ENCODE data around the gene FBXL15.
A peak's percentile ranks its signal among the peaks of the same experiment; 100 is the strongest.

Gene FBXL15, protein sequence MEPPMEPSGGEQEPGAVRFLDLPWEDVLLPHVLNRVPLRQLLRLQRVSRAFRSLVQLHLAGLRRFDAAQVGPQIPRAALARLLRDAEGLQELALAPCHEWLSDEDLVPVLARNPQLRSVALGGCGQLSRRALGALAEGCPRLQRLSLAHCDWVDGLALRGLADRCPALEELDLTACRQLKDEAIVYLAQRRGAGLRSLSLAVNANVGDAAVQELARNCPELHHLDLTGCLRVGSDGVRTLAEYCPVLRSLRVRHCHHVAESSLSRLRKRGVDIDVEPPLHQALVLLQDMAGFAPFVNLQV

GRCh38 chr10:102420714-102421506 lies at the start of gene FBXL15:
FBXL15 (plus strand) TSS chr10:102420836; CDS start chr10:102421130, 294 bp downstream.
- DNase-seq (ENCODE audit: low spot score), result peak; percentile 96

GRCh38 chr10:102371295-102371694 lies 49.3 kb upstream of the FBXL15 start:
- no peak for DNase-seq (ENCODE audit: low spot score)

GRCh38 chr10:102375250-102375649 lies 45.4 kb upstream of the FBXL15 start:
- no peak for DNase-seq (ENCODE audit: low spot score)

GRCh38 chr10:102375867-102376266 lies 44.8 kb upstream of the FBXL15 start:
- DNase-seq (ENCODE audit: low spot score), result no peak

DNA sequence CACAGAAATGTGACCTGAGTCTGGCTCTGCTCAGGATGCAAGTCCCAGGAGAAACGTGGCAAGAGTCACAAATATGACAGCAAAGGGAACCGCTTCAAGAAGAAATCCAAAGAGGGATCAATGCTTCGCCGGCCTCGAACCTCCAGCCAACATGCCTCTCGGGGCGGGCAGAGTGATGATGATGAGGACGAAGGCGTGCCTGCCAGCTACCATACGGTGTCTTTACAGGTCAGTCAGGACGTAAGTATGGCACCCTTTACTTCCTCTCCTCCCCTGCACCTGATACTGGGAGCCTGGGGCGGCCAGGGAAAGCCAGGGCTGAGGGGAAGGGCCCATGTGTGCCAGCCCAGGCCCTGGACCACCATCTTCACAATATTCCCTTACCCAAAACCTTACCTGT lies 43.7 kb upstream of the FBXL15 start:
- no peak for DNase-seq (ENCODE audit: low spot score)

DNA sequence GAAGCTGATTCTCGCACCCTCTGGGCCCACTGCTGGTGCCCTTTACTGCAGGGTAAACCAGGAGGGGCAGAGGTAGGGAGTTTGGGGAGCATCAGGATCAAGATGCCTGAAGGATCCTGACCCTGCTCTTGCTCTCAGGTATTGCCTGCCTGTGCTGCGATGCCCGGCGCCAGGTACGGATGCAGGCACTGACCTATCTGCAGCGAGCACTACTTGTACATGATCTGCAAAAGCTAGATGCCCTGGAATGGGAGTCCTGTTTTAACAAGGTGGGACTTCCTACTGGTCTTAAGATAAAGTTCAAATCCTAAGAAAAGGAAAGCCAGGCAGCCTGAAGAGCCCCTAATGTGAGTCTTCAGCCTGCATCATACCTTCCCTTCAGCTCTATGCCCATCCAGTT lies 41.3 kb upstream of the FBXL15 start:
- no peak for DNase-seq (ENCODE audit: low spot score)

GRCh38 chr10:102381983-102382382 lies 38.7 kb upstream of the FBXL15 start:
- DNase-seq (ENCODE audit: low spot score), result no peak

DNA sequence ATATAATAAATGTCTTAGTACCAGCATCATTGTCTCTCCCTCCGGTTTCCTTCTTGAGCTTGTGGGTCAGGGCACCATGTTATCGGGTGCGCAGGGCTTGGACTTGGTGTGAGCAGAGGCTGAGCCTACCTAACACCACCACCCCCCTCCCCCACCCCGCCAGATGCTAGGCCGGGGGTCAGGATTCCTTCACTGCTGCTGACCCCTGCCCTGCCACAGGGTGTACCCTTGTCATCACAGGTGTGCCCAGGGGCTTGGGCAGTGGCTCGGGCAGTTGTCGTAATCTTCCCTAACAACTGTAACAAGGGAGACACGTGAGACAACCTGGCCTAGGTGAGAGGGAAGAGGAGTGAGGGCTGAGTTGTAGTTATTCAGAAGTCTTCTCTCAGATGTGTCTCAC lies 37.8 kb upstream of the FBXL15 start:
- no peak for DNase-seq (ENCODE audit: low spot score)

- no peak for DNase-seq (ENCODE audit: low spot score)
Measured at GRCh38 chr10:102384053-102384452, 36.6 kb upstream of the FBXL15 start.

GRCh38 chr10:102384606-102385429 lies 35.8 kb upstream of the FBXL15 start:
- DNase-seq (ENCODE audit: low spot score), result no peak

GRCh38 chr10:102389894-102390293 lies 30.7 kb upstream of the FBXL15 start:
- DNase-seq (ENCODE audit: low spot score), result no peak

- DNase-seq (ENCODE audit: low spot score), result no peak
Measured at GRCh38 chr10:102392306-102392705, 28.3 kb upstream of the FBXL15 start.

DNA sequence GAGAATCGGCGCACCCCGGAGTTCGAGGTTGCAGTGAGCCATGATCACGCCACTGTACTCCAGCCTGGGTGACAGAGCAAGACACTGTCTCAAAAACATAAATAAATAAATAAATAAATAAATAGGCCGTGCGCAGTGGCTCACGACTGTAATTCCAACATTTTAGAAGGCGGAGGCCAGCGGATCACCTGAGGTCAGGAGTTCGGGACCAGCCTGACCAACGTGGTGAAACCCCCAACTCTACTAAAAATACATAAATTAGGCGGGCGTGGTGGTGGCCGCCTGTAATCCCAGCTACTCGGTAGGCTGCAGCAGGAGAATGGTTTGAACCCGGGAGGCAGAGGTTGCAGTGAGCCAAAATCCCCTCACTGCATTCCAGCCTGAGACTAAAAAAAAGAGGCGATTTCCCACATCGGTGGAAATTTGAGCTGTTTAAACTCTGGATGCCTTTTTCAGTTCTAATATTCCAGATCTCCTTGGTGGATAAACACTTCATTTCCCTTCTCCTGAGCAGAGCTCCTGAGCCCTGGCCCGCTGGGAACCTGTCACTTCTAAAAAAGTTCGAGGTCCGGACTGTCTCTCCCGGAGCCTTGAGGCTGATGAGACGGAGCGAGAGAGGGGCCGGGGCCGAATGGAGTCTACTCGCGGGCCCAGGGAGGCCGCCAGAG lies 27.1 kb upstream of the FBXL15 start:
- no peak for DNase-seq (ENCODE audit: low spot score)

GRCh38 chr10:102394079-102394800 lies 26.4 kb upstream of the FBXL15 start:
- DNase-seq (ENCODE audit: low spot score), result peak; percentile 98

DNA sequence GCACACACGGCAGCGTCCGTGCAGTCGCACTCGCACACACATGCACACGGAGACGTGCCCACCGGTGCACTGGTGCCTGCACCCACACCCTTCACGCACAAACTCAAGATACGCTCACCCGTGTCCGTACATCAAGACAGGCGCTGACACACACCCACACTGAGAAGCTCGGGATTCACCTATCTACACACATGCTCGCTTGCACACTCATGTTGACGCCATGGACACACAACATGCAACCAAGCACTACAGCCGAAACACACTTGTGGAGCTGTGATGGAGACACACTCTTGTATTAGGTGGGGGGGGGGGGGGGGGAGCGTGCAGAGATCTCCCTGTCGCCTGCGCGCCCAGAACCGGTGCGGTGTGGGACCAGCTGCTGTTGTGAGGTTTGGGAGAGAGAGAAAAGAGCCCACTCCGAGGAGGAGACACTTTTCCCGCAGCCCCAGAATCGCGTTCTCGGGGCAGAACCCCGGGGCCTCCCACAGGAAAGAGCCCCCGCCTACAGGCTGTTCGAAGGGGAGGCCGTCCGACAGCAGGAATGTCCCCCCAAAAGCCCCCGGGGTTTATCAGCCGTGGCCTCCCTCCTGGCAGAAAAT lies 25.7 kb upstream of the FBXL15 start:
- DNase-seq (ENCODE audit: low spot score), result peak; percentile 56

- peak; percentile 91 for DNase-seq (ENCODE audit: low spot score)
Measured at GRCh38 chr10:102395400-102396316, 25.0 kb upstream of the FBXL15 start, which contains the start of gene NFKB2. NFKB2 (plus strand) TSS chr10:102395705; CDS start chr10:102395960, 255 bp downstream.

DNA sequence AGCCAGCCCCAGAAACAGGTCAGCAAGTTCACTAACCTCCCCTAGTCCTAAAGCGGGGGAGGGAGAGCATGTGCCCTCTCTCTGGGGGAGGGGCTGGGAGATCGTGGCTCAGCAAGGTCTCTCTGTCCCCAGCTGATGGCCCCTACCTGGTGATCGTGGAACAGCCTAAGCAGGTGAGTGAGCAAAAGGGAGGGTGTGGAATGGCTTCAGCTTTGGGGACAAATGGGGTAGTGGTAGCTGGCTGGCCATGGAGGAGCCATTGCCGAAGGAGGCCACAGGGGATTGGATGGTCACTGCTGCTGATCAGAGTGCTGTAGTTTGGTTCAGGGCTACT lies 24.4 kb upstream of the FBXL15 start:
- DNase-seq (ENCODE audit: low spot score), result no peak

DNA sequence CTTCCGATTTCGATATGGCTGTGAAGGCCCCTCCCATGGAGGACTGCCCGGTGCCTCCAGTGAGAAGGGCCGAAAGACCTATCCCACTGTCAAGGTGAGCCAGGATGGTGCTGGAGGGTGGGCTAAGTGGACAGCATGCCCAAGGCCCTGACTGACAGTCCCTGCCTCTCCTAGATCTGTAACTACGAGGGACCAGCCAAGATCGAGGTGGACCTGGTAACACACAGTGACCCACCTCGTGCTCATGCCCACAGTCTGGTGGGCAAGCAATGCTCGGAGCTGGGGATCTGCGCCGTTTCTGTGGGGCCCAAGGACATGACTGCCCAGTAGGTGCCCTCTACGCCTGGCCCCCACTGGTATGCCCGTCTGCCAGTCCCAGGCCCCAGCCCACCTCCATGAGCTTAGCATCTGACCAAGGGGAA lies 23.9 kb upstream of the FBXL15 start:
- no peak for DNase-seq (ENCODE audit: low spot score)

GRCh38 chr10:102397222-102398171 lies 23.1 kb upstream of the FBXL15 start:
- DNase-seq (ENCODE audit: low spot score), result no peak

All from germinal center (tissue), 1 donor.